ENCODE results near the gene MAGI1. TPM values are rescaled to one million over a fixed set of nuclear protein-coding genes. Genes with fewer than 3 reads are reported as not detected.

MAGI1 gene
- total RNA-seq, 2 experiments from 2014 or later: 0.47 to 0.51 TPM

DNA sequence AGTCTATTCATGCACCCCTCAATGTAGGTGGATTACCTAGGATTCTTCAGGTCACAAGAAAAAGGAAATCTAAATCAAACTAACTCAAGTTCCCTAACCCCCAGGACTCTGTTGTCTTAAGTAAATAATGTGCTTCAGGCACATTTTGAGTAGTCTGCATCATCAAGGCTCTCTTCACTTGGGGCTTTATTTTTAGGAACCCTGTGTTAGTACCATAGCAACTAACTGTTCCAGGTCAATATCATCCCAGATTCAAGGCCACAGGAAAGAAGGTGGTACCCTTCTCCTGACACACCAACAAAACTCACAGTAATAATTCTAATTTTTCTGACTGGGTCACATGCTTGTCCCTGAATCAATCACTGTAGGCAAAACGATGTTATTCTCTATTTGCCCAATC, 218.1 kb downstream of the MAGI1 start:
- Mint-ChIP-seq H3K4me1 (ENCODE audit: low read depth) (no peaks in the 10 kb centered on the region), H3K9me3 (peaks cover 2% of the 10 kb centered on the region), H3K4me3 (no peak overlapping the region), H3K36me3 (ENCODE audit: low read depth) (no peaks in the 10 kb centered on the region), H3K27ac (no peak overlapping the region), H3K27me3 (no peaks in the 10 kb centered on the region)
- ChIA-PET CTCF (no interaction called here), POLR2A (no interaction called here)
- ATAC-seq (no peak), DNase-seq (no peak)
- intact Hi-C loops (cut with micrococcal nuclease): no loop called here
- TF ChIP-seq, protein P1, sequence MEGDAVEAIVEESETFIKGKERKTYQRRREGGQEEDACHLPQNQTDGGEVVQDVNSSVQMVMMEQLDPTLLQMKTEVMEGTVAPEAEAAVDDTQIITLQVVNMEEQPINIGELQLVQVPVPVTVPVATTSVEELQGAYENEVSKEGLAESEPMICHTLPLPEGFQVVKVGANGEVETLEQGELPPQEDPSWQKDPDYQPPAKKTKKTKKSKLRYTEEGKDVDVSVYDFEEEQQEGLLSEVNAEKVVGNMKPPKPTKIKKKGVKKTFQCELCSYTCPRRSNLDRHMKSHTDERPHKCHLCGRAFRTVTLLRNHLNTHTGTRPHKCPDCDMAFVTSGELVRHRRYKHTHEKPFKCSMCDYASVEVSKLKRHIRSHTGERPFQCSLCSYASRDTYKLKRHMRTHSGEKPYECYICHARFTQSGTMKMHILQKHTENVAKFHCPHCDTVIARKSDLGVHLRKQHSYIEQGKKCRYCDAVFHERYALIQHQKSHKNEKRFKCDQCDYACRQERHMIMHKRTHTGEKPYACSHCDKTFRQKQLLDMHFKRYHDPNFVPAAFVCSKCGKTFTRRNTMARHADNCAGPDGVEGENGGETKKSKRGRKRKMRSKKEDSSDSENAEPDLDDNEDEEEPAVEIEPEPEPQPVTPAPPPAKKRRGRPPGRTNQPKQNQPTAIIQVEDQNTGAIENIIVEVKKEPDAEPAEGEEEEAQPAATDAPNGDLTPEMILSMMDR (IDR thresholded peaks at IDR 0.05): no peak

DNA sequence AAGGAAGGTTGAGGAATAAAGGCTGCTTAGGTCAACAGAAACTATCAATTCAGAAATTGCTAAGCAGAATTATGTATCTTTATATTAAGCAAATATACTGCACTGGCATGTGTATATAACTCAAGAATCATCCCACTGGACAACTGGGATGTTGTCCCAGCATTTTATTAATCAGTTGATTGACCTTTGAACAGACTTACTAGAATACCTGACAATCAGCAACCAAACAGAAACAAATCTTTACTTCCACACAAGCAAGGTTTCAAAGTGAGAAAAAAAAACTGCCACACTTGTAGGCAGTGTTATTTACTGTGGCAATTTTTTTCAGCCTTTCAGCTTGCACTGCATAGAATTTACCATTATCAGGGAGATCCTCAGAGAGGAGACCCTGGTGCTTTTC, 218.8 kb downstream of the MAGI1 start:
- peaks cover 2% of the 10 kb centered on the region for H3K9me3 Mint-ChIP-seq
- no peaks in the 10 kb centered on the region for H3K36me3 Mint-ChIP-seq (ENCODE audit: low read depth)
- no peak for DNase-seq
- no peaks in the 10 kb centered on the region for H3K27me3 Mint-ChIP-seq
- ChIA-PET CTCF (no interaction called here), POLR2A (no interaction called here)
- TF ChIP-seq, protein P1 (IDR thresholded peaks at IDR 0.05): no peak
- no peaks in the 10 kb centered on the region for H3K4me1 Mint-ChIP-seq (ENCODE audit: low read depth)
- no peak overlapping the region for H3K27ac Mint-ChIP-seq
- intact Hi-C loops (cut with micrococcal nuclease): no loop called here
- no peak for ATAC-seq
- no peak overlapping the region for H3K4me3 Mint-ChIP-seq

DNA sequence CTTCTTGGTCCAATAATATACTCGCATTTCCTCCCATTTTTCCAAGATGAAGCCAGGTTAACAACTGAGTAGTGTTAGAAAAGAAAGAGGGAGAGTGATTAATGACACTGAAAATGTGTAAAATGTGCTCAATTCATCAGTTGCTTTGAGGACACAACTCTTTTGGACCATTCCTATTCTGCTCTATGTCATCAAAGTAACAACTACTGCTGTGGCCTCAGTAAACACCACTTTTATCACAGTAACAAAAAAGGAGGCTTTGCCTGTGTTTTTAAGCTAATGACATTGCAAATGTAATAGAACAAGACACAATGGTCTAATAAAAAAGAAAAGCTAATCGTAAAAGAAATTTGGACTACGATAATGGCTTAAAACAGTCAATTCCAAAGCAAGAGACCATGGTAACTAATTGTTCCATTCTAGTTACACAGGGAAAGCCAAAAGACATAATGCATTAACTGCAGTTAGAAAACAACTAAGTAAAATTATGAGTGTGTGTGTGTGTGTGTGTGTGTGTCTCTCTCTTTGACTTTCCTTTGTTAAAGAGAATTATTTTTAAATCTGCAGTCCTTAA, 221.1 kb downstream of the MAGI1 start:
- no peaks in the 10 kb centered on the region for H3K27me3 Mint-ChIP-seq
- H3K4me3 Mint-ChIP-seq: no peak overlapping the region

DNA sequence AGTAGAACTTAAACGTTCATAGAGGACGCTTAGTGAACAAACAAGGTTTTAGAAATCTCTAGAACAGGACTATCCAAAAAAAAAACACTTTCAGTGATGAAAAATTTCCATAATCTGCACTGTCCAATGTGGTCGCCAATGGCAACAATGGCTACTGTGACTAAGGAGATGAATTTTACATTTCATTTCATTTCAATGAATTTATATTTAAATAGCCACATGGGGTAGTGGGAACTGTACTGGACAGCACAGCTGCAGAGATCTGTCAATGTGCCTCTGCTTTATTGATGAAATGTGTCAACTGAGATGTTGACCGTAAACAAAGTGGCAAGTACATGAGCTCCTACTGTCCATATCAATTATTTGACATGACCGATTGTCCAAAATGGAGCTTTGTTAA, 222.5 kb downstream of the MAGI1 start:
- H3K36me3 Mint-ChIP-seq (ENCODE audit: low read depth): no peaks in the 10 kb centered on the region
- no peak overlapping the region for H3K27ac Mint-ChIP-seq
- no peaks in the 10 kb centered on the region for H3K27me3 Mint-ChIP-seq
- DNase-seq: no peak
- intact Hi-C loops (cut with micrococcal nuclease): no loop called here
- no peak for ATAC-seq
- no peaks in the 10 kb centered on the region for H3K9me3 Mint-ChIP-seq
- TF ChIP-seq, protein P1 (IDR thresholded peaks at IDR 0.05): no peak
- no peak overlapping the region for H3K4me3 Mint-ChIP-seq
- ChIA-PET POLR2A (no interaction called here), CTCF (no interaction called here)
- no peaks in the 10 kb centered on the region for H3K4me1 Mint-ChIP-seq (ENCODE audit: low read depth)

More for the DNA sequence above, 221.1 kb downstream of the MAGI1 start:
- Mint-ChIP-seq H3K9me3 (peaks cover 2% of the 10 kb centered on the region), H3K36me3 (ENCODE audit: low read depth) (no peaks in the 10 kb centered on the region), H3K4me1 (ENCODE audit: low read depth) (no peaks in the 10 kb centered on the region), H3K27ac (no peak overlapping the region)
- TF ChIP-seq, protein P1 (IDR thresholded peaks at IDR 0.05): no peak
- DNase-seq (no peak), ATAC-seq (no peak)
- POLR2A ChIA-PET: no interaction called here
- CTCF ChIA-PET: no interaction called here
- intact Hi-C loops (cut with micrococcal nuclease): no loop called here

DNA sequence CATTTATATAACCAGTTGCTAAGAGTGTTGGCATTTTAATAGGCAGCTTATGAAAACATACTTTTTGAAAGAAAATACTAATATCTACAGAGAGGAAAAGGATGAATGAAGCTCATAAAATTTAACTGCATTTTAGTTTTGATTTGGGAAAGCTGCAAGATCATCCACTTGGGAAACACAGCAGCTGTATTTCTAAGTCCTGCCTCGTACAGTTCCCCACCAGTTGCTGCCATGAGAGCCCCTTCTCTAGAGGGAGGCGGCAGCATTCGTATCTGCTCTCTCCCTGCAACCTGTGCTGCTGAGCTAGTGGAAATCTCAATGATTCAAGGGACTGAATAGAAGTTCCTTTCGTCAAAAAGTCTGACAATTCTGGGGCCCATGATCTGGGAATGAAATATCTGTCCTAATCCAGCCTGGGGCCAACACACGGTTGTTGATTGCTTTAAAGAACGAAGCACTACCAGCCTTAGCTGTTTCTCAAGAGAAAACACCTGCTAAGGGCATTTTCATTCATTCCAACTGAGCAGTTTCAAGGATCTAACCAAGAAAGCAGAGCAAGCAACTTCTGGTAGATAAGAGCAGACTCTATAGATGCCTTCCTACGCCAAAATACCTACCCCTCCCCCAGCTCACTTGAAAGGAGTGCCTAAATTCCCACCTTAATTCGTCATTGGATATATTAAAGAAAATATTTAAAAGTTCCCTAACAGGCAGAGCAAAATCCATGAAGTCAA, 223.7 kb downstream of the MAGI1 start:
- ChIA-PET POLR2A (no interaction called here), CTCF (interaction anchor here (1.1 kb wide), 1 partner anchor 10 kb away, joined by 3 read pairs; no protein-coding TSS in a partner anchor)
- ATAC-seq: no peak

More for the DNA sequence above, 223.7 kb downstream of the MAGI1 start:
- no peak overlapping the region for H3K27ac Mint-ChIP-seq
- no peaks in the 10 kb centered on the region for H3K27me3 Mint-ChIP-seq
- no peak overlapping the region for H3K4me3 Mint-ChIP-seq
- H3K4me1 Mint-ChIP-seq (ENCODE audit: low read depth): no peaks in the 10 kb centered on the region
- intact Hi-C loops (cut with micrococcal nuclease): no loop called here
- TF ChIP-seq, protein P1 (IDR thresholded peaks at IDR 0.05): no peak
- DNase-seq: no peak
- no peaks in the 10 kb centered on the region for H3K36me3 Mint-ChIP-seq (ENCODE audit: low read depth)
- H3K9me3 Mint-ChIP-seq: no peaks in the 10 kb centered on the region
